Activated CD8-positive, alpha-beta memory T cell treated with anti-CD3 and anti-CD28 coated beads, Interleukin-2, amount 10 ng/mL, durations not matched to agents 7 days and 5 days (primary cell): ENCODE measurements around the gene TPSAB1. TPM values are rescaled to one million over a fixed set of nuclear protein-coding genes. Genes with fewer than 3 reads are reported as not detected.
A peak's percentile ranks its signal among the peaks of the same experiment; 100 is the strongest.

ENCODE experiments used
- ATAC-seq: fragments of 150-1000 bp; cut with Tn5 transposase; one replicate; pipeline ENCODE4 v1.10.0; 2021; ENCODE audit warnings: moderate library complexity
- CTCF ChIA-PET: fragments of 350-600 bp; sonication (Branson Sonifier 250); formaldehyde crosslinking; loops from one replicate; lab custom pipeline; 2021; ENCODE audit warnings: antibody characterized with exemption; lab: Charles Lee
- DNase-seq: peaks from one replicate; pipeline ENCODE4 v3.0.0-alpha.2; 2020
- H3K27ac Mint-ChIP-seq: one replicate; pipeline ENCODE4 v1.8.0; 2021; ENCODE audit warnings: mild to moderate bottlenecking, mixed read lengths
- H3K27me3 Mint-ChIP-seq: one replicate; pipeline ENCODE4 v1.8.0; 2021; ENCODE audit warnings: mixed read lengths
- H3K36me3 Mint-ChIP-seq: one replicate; pipeline ENCODE4 v1.8.0; 2021; ENCODE audit warnings: mild to moderate bottlenecking, mixed read lengths
- H3K4me1 Mint-ChIP-seq: one replicate; pipeline ENCODE4 v1.8.0; 2021; ENCODE audit warnings: mixed read lengths
- H3K4me3 Mint-ChIP-seq: one replicate; pipeline ENCODE4 v1.8.0; 2021; ENCODE audit warnings: mild to moderate bottlenecking, moderate library complexity, mixed read lengths
- H3K9me3 Mint-ChIP-seq: one replicate; pipeline ENCODE4 v1.8.0; 2022; ENCODE audit warnings: low read depth, mixed read lengths
- total RNA-seq, 2 experiments: library from RNA; stranded (reverse); gene quantifications; one replicate each; pipeline ENCODE4 v1.2.3, GENCODE V29; 2021

The TPSAB1 gene
- total RNA-seq, 2 experiments from 2014 or later: not detected

DNA sequence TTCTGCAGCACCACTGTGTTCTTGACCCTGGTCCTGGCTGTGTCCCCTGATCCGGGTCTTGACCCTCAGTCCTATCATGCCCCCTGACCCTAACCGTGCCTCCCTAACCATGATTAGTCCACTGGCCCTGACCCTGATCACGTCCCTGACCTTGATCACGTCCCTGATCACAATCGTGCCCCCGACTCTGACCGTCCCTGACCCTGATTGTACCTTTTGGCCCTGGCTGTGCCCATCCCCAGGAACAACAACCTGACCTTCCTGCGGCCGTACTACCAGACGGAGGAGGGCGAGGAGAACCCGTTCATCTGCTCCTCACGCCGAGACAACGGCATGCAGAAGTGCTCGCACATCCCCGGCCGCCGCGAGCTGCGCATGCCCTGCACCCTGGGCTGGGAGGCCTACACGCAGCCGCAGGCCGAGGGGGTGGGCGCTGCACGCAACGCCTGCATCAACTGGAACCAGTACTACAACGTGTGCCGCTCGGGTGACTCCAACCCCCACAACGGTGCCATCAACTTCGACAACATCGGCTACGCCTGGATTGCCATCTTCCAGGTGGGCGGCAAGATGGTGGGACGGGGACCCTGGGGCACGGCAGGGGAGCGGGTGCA is 40.4 kb upstream of the TPSAB1 start:
- no peak for DNase-seq
- Mint-ChIP-seq H3K4me1 (no peaks in the 10 kb centered on the region), H3K36me3 (no peaks in the 10 kb centered on the region), H3K4me3 (no peak overlapping the region), H3K27me3 (no peaks in the 10 kb centered on the region), H3K9me3 (no peaks in the 10 kb centered on the region), H3K27ac (no peak overlapping the region)
- ATAC-seq: no peak
- CTCF ChIA-PET: no interaction called here

DNA sequence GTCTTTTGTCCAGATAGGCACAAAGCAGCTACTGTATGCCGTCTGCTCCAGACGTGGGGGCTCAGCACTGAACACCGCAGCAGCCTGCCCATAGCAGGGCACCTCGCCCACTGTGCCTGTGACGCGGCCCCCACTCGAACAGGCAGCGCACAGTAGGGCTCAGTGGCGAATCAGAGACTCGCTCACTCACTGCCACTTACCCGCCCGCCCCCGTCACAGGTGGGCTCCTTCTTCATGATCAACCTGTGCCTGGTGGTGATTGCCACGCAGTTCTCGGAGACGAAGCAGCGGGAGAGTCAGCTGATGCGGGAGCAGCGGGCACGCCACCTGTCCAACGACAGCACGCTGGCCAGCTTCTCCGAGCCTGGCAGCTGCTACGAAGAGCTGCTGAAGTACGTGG is 39.1 kb upstream of the TPSAB1 start:
- Mint-ChIP-seq H3K9me3 (no peaks in the 10 kb centered on the region), H3K36me3 (no peaks in the 10 kb centered on the region), H3K4me3 (no peak overlapping the region), H3K27ac (no peak overlapping the region), H3K27me3 (no peaks in the 10 kb centered on the region), H3K4me1 (no peaks in the 10 kb centered on the region)
- CTCF ChIA-PET: no interaction called here
- ATAC-seq: no peak
- no peak for DNase-seq

DNA sequence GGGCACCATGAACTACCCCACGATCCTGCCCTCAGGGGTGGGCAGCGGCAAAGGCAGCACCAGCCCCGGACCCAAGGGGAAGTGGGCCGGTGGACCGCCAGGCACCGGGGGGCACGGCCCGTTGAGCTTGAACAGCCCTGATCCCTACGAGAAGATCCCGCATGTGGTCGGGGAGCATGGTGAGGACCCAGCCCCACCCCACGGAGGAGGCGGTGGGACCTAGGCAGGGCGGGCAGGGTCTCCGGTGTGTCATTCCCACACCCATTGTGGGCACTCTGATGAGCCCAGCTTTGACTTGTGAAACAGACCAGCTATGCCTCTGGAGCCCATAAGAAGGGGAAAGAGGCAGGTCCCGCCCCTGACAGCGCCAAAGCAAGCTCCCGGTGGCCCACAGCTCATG is 38.2 kb upstream of the TPSAB1 start:
- CTCF ChIA-PET: no interaction called here
- ATAC-seq: no peak

DNA sequence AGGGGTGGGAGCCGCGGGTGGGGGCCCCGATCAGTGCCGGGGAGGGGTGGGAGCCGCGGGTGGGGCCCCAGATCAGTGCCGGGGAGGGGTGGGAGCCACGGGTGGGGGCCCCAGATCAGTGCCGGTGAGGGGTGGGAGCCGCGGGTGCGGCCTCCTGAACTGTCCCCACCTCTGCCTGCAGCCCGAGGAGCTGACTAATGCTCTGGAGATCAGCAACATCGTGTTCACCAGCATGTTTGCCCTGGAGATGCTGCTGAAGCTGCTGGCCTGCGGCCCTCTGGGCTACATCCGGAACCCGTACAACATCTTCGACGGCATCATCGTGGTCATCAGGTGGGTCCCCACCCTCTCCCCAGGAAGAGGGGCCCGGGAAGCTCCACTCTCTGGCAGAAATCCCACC is 35.6 kb upstream of the TPSAB1 start:
- H3K27me3 Mint-ChIP-seq: no peaks in the 10 kb centered on the region
- H3K27ac Mint-ChIP-seq: no peak overlapping the region
- H3K36me3 Mint-ChIP-seq: no peaks in the 10 kb centered on the region
- H3K4me1 Mint-ChIP-seq: peaks cover 4% of the 10 kb centered on the region
- no peak overlapping the region for H3K4me3 Mint-ChIP-seq
- CTCF ChIA-PET: no interaction called here
- ATAC-seq (no peak), DNase-seq (no peak)
- no peaks in the 10 kb centered on the region for H3K9me3 Mint-ChIP-seq

More for the DNA sequence above, 38.2 kb upstream of the TPSAB1 start:
- Mint-ChIP-seq H3K36me3 (no peaks in the 10 kb centered on the region), H3K27ac (no peak overlapping the region), H3K27me3 (no peaks in the 10 kb centered on the region), H3K9me3 (no peaks in the 10 kb centered on the region), H3K4me1 (no peaks in the 10 kb centered on the region), H3K4me3 (no peak overlapping the region)
- no peak for DNase-seq

GRCh38 chr16:1206326-1206725 is 34.2 kb upstream of the TPSAB1 start:
- no peak for ATAC-seq
- Mint-ChIP-seq H3K36me3 (no peaks in the 10 kb centered on the region), H3K4me3 (no peak overlapping the region), H3K9me3 (no peaks in the 10 kb centered on the region), H3K27ac (no peak overlapping the region), H3K27me3 (no peaks in the 10 kb centered on the region), H3K4me1 (peaks cover 4% of the 10 kb centered on the region)
- CTCF ChIA-PET: no interaction called here
- DNase-seq: no peak

DNA sequence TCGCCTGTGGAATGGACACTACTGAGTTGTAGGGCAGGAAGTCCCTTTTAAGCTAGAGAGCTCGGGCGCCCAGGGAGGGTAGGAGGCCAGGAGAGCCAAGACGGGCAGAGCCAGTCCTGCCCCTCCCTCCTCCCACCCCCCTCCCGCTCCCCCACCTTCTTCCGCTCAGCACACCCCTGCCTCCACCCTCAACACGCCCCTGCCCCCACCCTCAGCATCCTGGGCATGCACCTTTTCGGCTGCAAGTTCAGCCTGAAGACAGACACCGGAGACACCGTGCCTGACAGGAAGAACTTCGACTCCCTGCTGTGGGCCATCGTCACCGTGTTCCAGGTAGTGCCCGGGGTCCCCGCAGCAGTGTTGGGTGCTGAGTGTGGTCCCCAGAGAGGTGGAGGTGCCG is 33.7 kb upstream of the TPSAB1 start:
- CTCF ChIA-PET: no interaction called here
- no peak for DNase-seq
- H3K4me1 Mint-ChIP-seq: peaks cover 4% of the 10 kb centered on the region
- no peaks in the 10 kb centered on the region for H3K9me3 Mint-ChIP-seq
- H3K27me3 Mint-ChIP-seq: no peaks in the 10 kb centered on the region
- H3K4me3 Mint-ChIP-seq: no peak overlapping the region
- no peak overlapping the region for H3K27ac Mint-ChIP-seq
- ATAC-seq: no peak
- H3K36me3 Mint-ChIP-seq: no peaks in the 10 kb centered on the region

DNA sequence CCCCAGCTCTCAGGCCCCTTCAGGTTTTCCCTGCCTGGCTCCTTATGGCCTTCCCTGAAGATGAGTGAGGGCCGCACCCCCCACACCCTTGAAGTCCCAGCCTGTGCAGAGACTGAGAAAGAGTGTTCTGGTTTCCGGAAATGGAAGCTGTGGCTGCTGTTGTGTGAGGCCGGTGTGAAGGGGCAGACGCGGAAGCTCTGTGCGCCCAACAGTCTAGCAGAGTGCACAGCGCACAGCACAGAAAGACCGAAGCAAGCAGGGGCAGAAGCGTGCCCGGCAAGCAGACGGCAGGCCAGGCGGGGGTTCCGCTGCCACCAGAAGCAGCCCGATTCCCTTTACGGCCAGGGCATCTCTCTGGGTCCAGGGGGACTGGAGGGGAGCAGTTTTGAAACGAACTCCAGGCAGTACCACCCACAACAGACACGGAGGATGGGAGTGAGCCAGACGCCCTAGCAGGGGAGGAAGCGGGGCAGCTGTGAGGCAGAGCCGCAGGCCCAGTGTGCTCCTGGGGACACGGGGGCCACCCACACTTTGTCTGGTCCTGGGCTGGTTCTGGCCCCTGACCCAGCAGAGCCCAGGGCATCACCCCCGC is 32.2 kb upstream of the TPSAB1 start:
- ATAC-seq (peak; percentile 79), DNase-seq (peak; percentile 54)
- CTCF ChIA-PET: no interaction called here
- Mint-ChIP-seq H3K27me3 (no peaks in the 10 kb centered on the region), H3K27ac (peak overlapping the region; percentile 76), H3K4me3 (peak overlapping the region; percentile 44), H3K36me3 (no peaks in the 10 kb centered on the region), H3K4me1 (peaks cover 4% of the 10 kb centered on the region), H3K9me3 (no peaks in the 10 kb centered on the region)

GRCh38 chr16:1209081-1209480 is 31.4 kb upstream of the TPSAB1 start:
- H3K36me3 Mint-ChIP-seq: no peaks in the 10 kb centered on the region
- no peak overlapping the region for H3K4me3 Mint-ChIP-seq
- H3K27ac Mint-ChIP-seq: no peak overlapping the region
- no peak for DNase-seq
- no peaks in the 10 kb centered on the region for H3K27me3 Mint-ChIP-seq
- no peak for ATAC-seq
- H3K4me1 Mint-ChIP-seq: peaks cover 4% of the 10 kb centered on the region
- CTCF ChIA-PET: no interaction called here
- H3K9me3 Mint-ChIP-seq: no peaks in the 10 kb centered on the region

DNA sequence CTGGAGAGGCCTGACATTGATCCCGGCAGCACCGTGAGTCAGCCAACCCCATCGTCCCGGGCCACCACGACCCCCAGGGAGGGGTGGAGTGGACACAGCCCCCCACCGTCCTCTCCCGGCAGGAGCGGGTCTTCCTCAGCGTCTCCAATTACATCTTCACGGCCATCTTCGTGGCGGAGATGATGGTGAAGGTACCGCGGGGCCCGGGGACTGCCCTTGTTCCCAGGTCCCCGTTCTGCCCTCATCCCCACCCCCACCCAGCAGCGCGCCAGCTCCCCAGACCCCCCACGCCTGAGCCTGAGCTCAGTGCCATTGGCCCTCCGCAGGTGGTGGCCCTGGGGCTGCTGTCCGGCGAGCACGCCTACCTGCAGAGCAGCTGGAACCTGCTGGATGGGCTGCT is 30.0 kb upstream of the TPSAB1 start:
- ATAC-seq: no peak
- no peaks in the 10 kb centered on the region for H3K27me3 Mint-ChIP-seq

GRCh38 chr16:1211451-1212268 is 28.8 kb upstream of the TPSAB1 start:
- DNase-seq (no peak), ATAC-seq (no peak)
- Mint-ChIP-seq H3K4me1 (peaks cover 4% of the 10 kb centered on the region), H3K27me3 (no peaks in the 10 kb centered on the region), H3K9me3 (no peaks in the 10 kb centered on the region), H3K27ac (no peak overlapping the region), H3K36me3 (no peaks in the 10 kb centered on the region), H3K4me3 (no peak overlapping the region)
- CTCF ChIA-PET: no interaction called here

More for the DNA sequence above, 30.0 kb upstream of the TPSAB1 start:
- H3K36me3 Mint-ChIP-seq: no peaks in the 10 kb centered on the region
- CTCF ChIA-PET: no interaction called here
- no peak overlapping the region for H3K27ac Mint-ChIP-seq
- H3K4me1 Mint-ChIP-seq: peaks cover 4% of the 10 kb centered on the region
- H3K4me3 Mint-ChIP-seq: no peak overlapping the region
- H3K9me3 Mint-ChIP-seq: no peaks in the 10 kb centered on the region
- DNase-seq: no peak

DNA sequence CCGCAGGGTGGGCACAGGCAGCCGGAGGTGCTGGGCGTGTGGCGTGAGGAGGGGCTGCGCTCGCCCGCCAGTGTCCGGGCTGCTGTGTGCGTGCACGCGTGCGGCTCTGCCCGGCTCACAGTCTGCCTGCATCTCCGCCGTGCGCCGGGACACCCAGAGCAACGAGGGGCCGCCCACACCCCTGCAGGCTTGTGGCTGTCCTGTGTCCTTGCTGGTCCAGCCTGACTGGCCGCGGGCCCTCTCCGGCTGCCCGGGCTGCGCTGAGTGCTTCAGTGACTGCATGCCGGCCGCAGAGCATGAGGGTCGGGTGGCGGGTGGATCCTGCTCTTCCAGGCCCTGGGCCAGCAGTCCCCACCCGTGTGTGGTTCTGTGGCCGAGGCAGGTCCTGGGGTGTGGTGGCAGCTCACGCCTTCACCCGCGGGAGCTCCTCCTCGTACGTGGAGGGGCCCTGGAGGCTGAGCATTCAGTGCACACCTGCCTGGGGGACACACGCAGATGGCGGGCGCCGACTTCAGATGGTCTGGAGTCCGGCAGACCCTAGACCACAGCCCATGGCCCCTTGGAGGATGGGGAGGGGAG is 27.8 kb upstream of the TPSAB1 start:
- Mint-ChIP-seq H3K4me1 (peaks cover 4% of the 10 kb centered on the region), H3K27me3 (no peaks in the 10 kb centered on the region), H3K9me3 (no peaks in the 10 kb centered on the region), H3K27ac (no peak overlapping the region), H3K4me3 (no peak overlapping the region), H3K36me3 (no peaks in the 10 kb centered on the region)
- CTCF ChIA-PET: no interaction called here
- ATAC-seq: no peak
- no peak for DNase-seq

GRCh38 chr16:1213231-1213630 is 27.3 kb upstream of the TPSAB1 start:
- H3K27ac Mint-ChIP-seq: no peak overlapping the region
- CTCF ChIA-PET: no interaction called here
- no peaks in the 10 kb centered on the region for H3K9me3 Mint-ChIP-seq
- no peak overlapping the region for H3K4me3 Mint-ChIP-seq
- H3K27me3 Mint-ChIP-seq: no peaks in the 10 kb centered on the region
- DNase-seq (no peak), ATAC-seq (no peak)
- peaks cover 2% of the 10 kb centered on the region for H3K4me1 Mint-ChIP-seq
- no peaks in the 10 kb centered on the region for H3K36me3 Mint-ChIP-seq

GRCh38 chr16:1213796-1214372 is 26.6 kb upstream of the TPSAB1 start:
- Mint-ChIP-seq H3K9me3 (no peaks in the 10 kb centered on the region), H3K36me3 (no peaks in the 10 kb centered on the region), H3K27ac (no peak overlapping the region), H3K4me1 (no peaks in the 10 kb centered on the region), H3K27me3 (no peaks in the 10 kb centered on the region), H3K4me3 (no peak overlapping the region)
- ATAC-seq: no peak
- CTCF ChIA-PET: no interaction called here
- DNase-seq: no peak
